T47D (cell line): ENCODE results near the gene ATP5F1D.

Source experiments
- DNase-seq, 2 experiments: peaks; one replicate each; pipeline versions ENCODE4 v3.0.0 to v3.0.0-alpha.2; 2011 to 2012; ENCODE audit warnings: low read depth in 1 of 2, low spot score in 1 of 2
- JUND ChIP-seq: IDR thresholded peaks from 2 replicates; pipeline ENCODE4 v1.6.1; 2012; ENCODE audit warnings: low read depth
- in situ Hi-C: cut with HindIII; loops from 2 replicates; pipeline ENCODE4 v1.10.0; 2016; ENCODE audit warnings: low sequenced_read_pairs, low pct_unique_long_range_greater_than_20kb

ATP5F1D gene

GRCh38 chr19:1256646-1257474 is 15.3 kb downstream of the ATP5F1D start:
- in situ Hi-C loops = no loop called here
- no peak for DNase-seq
- no peak for TF ChIP-seq JUND

GRCh38 chr19:1257475-1258162 is 16.1 kb downstream of the ATP5F1D start:
- TF ChIP-seq JUND = no peak
- in situ Hi-C loops = no loop called here
- DNase-seq = no peak

DNA sequence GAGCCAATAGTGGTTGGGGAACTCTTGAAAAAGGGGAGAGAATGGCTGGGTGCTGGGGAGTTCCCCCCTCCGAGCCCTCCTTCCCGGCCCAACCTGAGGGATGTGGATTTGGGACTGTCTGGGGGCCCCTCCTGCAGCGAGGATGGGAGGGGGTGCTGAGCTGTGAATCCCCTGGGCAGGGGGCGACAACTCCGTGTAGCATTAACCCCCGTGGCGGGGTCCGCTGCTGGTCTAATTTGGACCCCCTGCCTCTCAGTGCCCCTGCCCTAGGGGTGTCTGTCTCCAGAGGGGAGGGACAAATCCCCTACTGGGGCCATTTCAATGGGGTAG is 16.6 kb downstream of the ATP5F1D start:
- DNase-seq = no peak
- in situ Hi-C loops = no loop called here
- TF ChIP-seq JUND = no peak

GRCh38 chr19:1258707-1259205 is 17.2 kb downstream of the ATP5F1D start:
- in situ Hi-C loops = no loop called here
- TF ChIP-seq JUND = no peak
- DNase-seq = no peak

- TF ChIP-seq JUND = no peak
- in situ Hi-C loops = no loop called here
- peak in 1 of 2 experiments; percentile 67 for DNase-seq
Observed at GRCh38 chr19:1259206-1259875, 17.8 kb downstream of the ATP5F1D start.

DNA sequence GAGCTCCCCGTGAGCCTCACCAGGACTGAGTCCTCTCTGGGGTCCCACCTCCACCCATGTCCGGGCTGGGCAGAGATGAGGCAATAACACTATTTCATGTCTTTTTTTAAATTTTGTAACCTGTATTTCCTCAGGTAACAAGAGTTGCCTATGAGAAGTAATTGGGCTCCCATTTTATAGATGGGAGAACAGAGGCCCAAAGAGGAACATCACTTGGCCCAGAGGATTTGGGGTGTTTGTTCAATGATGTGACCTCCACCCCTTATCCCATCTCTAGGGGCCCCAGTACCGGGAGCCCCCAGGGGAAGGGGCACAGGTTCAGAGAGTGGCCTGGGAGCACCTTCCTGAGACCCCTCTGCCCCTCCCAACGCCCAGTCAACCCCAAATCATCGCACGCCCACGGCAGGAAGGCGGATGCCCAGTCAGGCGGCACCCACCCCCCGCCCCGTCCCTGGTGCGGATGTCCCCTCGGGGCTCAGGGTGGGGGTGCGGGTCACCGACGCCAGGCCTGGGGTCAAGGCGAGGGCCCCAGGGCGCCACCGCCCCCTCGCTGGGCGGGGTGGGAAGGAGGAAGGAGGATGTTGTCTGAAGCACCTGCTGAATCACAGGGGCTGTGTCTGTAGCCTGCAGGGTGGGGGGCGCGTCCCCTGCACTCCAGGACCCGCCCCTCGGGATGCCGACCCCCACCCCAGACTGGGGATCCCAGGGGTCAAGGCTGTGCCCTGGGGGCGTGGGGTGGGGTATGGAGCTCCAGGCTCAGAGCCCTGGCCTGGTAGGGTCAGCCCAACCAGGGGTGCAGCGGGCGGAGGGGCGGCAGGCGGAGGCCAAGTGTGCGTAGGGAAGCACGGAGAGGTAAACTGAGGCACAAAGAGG is 18.6 kb downstream of the ATP5F1D start:
- TF ChIP-seq JUND = no peak
- in situ Hi-C loops = no loop called here
- no peak for DNase-seq

DNA sequence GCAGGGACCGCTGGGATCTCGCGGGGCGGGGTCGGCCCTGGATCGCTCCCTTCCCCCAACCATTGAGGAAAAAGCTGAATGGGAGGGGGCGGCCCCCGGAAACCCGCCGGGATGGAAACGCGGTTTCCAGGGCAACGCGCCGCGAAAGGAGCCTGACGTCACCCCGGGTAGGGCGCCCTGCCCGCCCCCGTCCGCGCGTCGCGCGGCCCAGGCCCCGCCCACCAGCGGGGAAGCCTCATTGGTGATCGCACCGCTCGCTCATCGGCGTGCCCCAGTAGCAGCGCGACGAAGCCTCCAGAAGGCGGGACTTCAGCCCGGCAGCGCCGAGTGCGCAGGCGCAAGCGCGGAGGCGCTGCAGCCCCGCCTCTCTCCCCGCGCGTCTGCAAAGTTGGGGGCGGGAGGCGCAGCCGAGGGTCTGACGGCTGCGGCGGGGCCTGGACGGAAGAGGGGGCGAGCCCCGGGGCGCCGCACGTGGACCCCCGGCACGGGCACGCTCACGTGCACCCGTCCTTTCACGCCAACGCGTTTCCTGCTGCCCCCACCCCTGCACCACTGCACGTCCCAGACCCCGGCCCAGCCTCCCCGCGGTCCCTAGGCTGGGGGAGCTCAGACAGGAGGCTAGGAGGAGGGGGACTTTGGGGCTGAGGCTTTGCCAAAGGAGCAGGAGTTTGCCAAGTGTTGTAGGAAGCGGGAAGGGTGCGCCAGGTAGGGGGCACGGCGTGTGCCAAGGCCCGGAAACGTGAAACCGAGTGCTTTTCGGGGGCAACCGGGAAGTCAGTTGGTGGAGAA is 19.4 kb downstream of the ATP5F1D start:
- DNase-seq = peak; percentile 88 to 95
- TF ChIP-seq JUND = no peak
- in situ Hi-C loops = no loop called here

DNA sequence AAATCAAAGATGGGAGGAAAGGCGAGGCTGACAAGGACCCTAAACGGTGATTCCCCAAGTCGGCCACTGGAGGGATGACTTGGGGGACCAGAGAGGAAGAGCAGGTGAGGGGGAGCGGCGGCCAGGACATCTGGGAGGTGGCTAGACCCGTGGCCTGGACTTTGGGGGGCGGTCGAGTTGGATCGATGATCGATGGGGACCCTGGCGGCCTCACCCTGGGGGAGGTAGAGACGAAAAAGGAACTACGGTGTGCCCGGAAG is 19.9 kb downstream of the ATP5F1D start:
- in situ Hi-C loops = no loop called here
- DNase-seq = no peak
- no peak for TF ChIP-seq JUND

DNA sequence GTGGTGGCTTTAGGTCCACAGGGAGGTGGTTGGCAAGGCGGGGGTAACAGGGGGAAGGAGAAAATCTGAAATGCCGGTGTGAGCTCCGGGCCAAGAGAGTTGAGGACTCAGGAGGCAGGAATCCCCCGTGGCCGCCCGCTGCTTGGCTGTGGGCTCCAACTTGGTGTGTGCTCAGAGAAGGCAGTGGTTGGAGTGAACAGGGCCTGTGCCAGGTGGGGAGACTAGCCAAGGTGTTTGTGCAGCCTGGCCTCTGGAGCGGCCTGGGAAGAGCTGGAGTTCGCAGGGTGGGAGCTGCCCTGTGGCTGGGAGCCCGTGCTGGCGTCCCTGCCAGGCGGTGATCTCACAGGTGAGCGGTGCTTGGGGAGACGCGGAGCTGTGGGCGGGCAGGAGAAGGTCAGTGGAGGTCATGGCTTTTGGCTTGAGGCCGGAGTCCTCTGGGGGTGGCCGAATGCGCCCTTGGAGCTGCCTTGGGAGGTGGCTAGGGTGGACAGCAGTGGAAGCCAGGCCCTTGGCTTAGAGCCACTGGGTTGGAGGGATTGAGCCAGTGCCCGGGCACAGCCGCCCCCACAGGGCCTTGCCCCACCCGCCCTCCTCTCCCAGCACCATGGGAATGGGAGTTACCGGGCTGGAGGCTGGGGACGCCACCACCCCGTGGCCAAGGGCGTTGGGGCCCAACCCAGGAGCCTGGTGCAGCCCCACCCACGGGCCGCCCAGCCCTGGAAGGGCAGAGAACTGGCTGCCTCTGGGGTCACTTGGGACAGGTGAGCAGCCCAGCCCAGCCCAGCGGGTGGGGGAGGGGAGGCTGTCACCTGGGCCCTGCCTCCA is 20.5 kb downstream of the ATP5F1D start:
- in situ Hi-C loops = no loop called here
- TF ChIP-seq JUND = no peak
- DNase-seq = peak; percentile 59 to 93

GRCh38 chr19:1262623-1263123 is 21.1 kb downstream of the ATP5F1D start:
- no peak for TF ChIP-seq JUND
- no peak for DNase-seq
- in situ Hi-C loops = no loop called here

- in situ Hi-C loops = no loop called here
- no peak for TF ChIP-seq JUND
- no peak for DNase-seq
Observed at GRCh38 chr19:1263188-1263587, 21.6 kb downstream of the ATP5F1D start.
